ENCODE data around the gene GDF2.

Gene GDF2

DNA sequence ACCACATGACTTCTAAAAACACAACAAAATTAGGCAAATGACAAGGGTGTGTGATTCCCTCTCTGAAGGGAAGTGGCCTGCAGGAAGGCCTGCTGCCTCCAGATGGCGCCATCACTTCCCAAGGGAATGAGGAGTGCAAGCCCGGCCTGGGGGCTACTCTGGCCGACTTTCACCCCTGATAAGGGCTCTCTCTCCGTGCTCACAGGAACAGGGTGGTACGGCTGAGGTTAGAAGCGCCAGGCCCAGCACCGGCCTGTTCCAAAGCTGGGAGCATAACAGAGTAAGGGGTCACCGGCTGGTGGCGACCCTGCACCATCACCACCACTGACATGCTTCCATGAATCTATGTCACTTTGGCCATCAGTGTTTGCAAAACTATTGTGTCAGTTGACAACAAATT, 39.0 kb downstream of the GDF2 start:
- no peaks in the 10 kb centered on the region for H3K27me3 ChIP-seq (ENCODE audit: control insufficient read depth, insufficient read depth, low read length)
- H3K36me3 ChIP-seq (ENCODE audit: control insufficient read depth, insufficient read depth, low read length): no peaks in the 10 kb centered on the region
- no peak overlapping the region for H3K4me3 ChIP-seq (ENCODE audit: low read depth, low read length)
- no peak overlapping the region for H2AFZ ChIP-seq
- H3K79me2 ChIP-seq: no peaks in the 10 kb centered on the region
- H3K4me2 ChIP-seq (ENCODE audit: low read length): no peak overlapping the region
- TF ChIP-seq, protein P1, sequence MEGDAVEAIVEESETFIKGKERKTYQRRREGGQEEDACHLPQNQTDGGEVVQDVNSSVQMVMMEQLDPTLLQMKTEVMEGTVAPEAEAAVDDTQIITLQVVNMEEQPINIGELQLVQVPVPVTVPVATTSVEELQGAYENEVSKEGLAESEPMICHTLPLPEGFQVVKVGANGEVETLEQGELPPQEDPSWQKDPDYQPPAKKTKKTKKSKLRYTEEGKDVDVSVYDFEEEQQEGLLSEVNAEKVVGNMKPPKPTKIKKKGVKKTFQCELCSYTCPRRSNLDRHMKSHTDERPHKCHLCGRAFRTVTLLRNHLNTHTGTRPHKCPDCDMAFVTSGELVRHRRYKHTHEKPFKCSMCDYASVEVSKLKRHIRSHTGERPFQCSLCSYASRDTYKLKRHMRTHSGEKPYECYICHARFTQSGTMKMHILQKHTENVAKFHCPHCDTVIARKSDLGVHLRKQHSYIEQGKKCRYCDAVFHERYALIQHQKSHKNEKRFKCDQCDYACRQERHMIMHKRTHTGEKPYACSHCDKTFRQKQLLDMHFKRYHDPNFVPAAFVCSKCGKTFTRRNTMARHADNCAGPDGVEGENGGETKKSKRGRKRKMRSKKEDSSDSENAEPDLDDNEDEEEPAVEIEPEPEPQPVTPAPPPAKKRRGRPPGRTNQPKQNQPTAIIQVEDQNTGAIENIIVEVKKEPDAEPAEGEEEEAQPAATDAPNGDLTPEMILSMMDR (IDR thresholded peaks at IDR 0.05): peak; percentile 43
- no peak overlapping the region for H3K27ac ChIP-seq
- no peaks in the 10 kb centered on the region for H3K9me3 ChIP-seq (ENCODE audit: control insufficient read depth, low read length)
- peaks cover 2% of the 10 kb centered on the region for H3K4me1 ChIP-seq
- no peak overlapping the region for H3K9ac ChIP-seq

DNA sequence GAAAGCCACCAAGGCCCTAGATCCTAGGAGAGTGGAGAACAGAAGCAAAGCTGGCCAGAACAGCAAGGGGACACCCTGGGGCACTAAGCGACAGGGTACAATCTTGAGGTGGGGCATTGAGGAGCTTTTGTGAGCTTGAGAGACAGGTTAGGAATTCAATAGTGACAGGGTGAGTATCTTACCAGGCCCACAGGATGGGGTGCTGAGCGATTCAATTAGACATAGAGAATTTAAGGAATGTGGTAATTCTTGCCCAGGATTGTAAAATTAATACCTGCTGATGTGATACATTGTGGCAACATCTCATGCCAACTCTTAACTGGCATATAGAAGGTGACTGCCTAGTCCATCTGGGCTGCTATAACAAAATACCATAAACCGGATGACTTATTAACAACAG, 39.9 kb downstream of the GDF2 start:
- H3K27ac ChIP-seq: no peak overlapping the region
- H2AFZ ChIP-seq: no peak overlapping the region
- no peaks in the 10 kb centered on the region for H3K27me3 ChIP-seq (ENCODE audit: control insufficient read depth, insufficient read depth, low read length)
- no peaks in the 10 kb centered on the region for H3K79me2 ChIP-seq
- no peak overlapping the region for H3K4me2 ChIP-seq (ENCODE audit: low read length)
- no peak overlapping the region for H3K9ac ChIP-seq
- H3K9me3 ChIP-seq (ENCODE audit: control insufficient read depth, low read length): no peaks in the 10 kb centered on the region
- no peaks in the 10 kb centered on the region for H3K36me3 ChIP-seq (ENCODE audit: control insufficient read depth, insufficient read depth, low read length)
- TF ChIP-seq, protein P1 (IDR thresholded peaks at IDR 0.05): no peak
- H3K4me3 ChIP-seq (ENCODE audit: low read depth, low read length): no peak overlapping the region
- peaks cover 2% of the 10 kb centered on the region for H3K4me1 ChIP-seq

DNA sequence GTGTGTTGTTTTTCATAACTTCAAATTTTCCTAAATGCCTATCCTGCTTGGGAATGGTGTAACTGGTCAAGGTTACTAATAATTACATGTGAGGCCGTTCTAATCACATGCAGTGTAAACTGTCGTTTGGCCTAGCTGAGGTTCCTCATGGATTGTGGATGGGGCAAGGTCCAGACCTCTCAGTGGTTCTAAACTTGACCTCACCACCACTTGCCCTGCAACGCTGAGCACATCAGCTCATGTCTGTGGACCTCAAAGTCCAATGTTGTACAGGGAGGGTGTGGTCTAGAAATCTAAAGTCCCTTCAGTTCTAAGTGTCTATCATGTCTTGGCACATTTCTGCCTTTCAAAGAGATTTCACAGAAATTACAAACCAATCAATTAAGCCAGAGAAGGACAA, 41.5 kb downstream of the GDF2 start:
- no peaks in the 10 kb centered on the region for H3K79me2 ChIP-seq
- no peak overlapping the region for H3K9ac ChIP-seq
- H3K4me1 ChIP-seq: peaks cover 2% of the 10 kb centered on the region
- H3K9me3 ChIP-seq (ENCODE audit: control insufficient read depth, low read length): no peaks in the 10 kb centered on the region
- no peaks in the 10 kb centered on the region for H3K36me3 ChIP-seq (ENCODE audit: control insufficient read depth, insufficient read depth, low read length)
- no peak overlapping the region for H3K4me3 ChIP-seq (ENCODE audit: low read depth, low read length)
- no peak overlapping the region for H3K4me2 ChIP-seq (ENCODE audit: low read length)
- no peak overlapping the region for H2AFZ ChIP-seq
- H3K27ac ChIP-seq: no peak overlapping the region
- no peaks in the 10 kb centered on the region for H3K27me3 ChIP-seq (ENCODE audit: control insufficient read depth, insufficient read depth, low read length)
- TF ChIP-seq, protein P1 (IDR thresholded peaks at IDR 0.05): no peak

DNA sequence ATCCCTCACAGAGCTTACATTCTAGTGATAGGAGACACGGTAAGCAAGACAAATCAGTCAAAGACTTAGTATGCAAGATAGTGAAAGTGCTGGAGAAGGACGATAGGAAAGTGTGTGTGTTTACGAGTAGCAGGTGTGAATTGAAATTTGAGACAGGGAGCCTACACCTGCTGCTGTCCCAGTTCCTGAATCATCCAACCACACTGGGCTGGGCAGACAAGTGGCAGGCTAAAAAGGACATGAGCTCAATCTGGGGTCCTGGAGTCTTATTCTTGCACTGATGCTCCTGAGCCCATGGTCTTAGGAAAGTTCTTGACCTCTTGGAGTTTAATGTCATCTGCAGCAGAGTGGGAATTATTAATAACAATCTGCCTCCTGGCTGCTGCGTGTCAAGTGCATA, 42.1 kb downstream of the GDF2 start:
- H3K79me2 ChIP-seq: no peaks in the 10 kb centered on the region

DNA sequence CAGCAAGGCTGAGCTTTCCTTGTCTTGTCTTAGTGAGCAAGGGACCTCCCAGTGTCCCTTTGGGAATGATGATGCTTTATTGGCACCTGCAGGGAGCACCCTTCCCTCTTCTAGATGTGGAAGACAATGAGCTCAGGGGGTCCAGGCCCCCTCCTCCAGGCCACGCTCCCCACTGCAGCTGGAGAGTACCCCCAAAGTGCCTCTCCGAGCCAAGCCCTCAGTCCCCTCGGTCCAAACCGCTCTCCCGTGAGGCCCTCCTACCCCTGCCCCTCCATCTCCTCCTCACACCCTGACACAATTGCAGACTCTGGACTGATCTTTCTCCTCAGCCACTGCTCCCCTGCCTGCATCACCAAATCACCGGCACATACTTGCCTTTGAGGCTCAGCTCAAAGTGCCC, 42.7 kb downstream of the GDF2 start:
- H3K9ac ChIP-seq: no peak overlapping the region
- H3K4me1 ChIP-seq: peaks cover 2% of the 10 kb centered on the region
- H3K27ac ChIP-seq: no peak overlapping the region
- H3K4me3 ChIP-seq (ENCODE audit: low read depth, low read length): no peak overlapping the region
- H3K4me2 ChIP-seq (ENCODE audit: low read length): no peak overlapping the region
- TF ChIP-seq, protein P1 (IDR thresholded peaks at IDR 0.05): no peak
- no peaks in the 10 kb centered on the region for H3K79me2 ChIP-seq
- no peaks in the 10 kb centered on the region for H3K27me3 ChIP-seq (ENCODE audit: control insufficient read depth, insufficient read depth, low read length)
- no peaks in the 10 kb centered on the region for H3K9me3 ChIP-seq (ENCODE audit: control insufficient read depth, low read length)
- no peak overlapping the region for H2AFZ ChIP-seq
- H3K36me3 ChIP-seq (ENCODE audit: control insufficient read depth, insufficient read depth, low read length): no peaks in the 10 kb centered on the region

More for the DNA sequence above, 42.1 kb downstream of the GDF2 start:
- TF ChIP-seq, protein P1 (IDR thresholded peaks at IDR 0.05): no peak
- peak overlapping the region; percentile 28 for H2AFZ ChIP-seq
- H3K27ac ChIP-seq: no peak overlapping the region
- H3K9ac ChIP-seq: no peak overlapping the region
- no peaks in the 10 kb centered on the region for H3K27me3 ChIP-seq (ENCODE audit: control insufficient read depth, insufficient read depth, low read length)
- no peak overlapping the region for H3K4me2 ChIP-seq (ENCODE audit: low read length)
- H3K4me3 ChIP-seq (ENCODE audit: low read depth, low read length): no peak overlapping the region
- no peaks in the 10 kb centered on the region for H3K36me3 ChIP-seq (ENCODE audit: control insufficient read depth, insufficient read depth, low read length)
- peaks cover 2% of the 10 kb centered on the region for H3K4me1 ChIP-seq
- H3K9me3 ChIP-seq (ENCODE audit: control insufficient read depth, low read length): no peaks in the 10 kb centered on the region
